GDM1 (cell line): ENCODE results near the gene TUB.

Source experiments
- DNase-seq: peaks from one replicate; lab custom pipeline; 2025; lab: John Stamatoyannopoulos, UW

Gene TUB

DNA sequence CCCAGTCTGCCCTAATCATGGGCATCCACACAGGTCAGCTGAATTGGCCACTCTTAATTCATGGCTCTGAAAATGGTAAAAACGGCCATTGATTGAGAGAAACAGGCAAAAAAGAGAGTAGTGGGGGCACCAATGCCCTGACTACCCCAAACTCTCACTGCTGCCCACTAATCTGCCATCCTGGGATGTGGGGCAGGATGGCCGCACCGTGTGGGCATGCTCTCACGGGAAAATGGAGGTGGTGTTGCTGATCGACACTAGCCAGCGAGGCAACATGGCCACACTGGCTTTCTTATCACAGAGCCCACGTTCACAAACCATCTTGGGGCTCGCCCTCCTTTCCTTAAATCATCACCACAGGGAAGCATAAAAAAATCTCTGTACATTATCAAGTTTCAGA lies 11.2 kb upstream of the TUB start:
- DNase-seq: no peak

DNA sequence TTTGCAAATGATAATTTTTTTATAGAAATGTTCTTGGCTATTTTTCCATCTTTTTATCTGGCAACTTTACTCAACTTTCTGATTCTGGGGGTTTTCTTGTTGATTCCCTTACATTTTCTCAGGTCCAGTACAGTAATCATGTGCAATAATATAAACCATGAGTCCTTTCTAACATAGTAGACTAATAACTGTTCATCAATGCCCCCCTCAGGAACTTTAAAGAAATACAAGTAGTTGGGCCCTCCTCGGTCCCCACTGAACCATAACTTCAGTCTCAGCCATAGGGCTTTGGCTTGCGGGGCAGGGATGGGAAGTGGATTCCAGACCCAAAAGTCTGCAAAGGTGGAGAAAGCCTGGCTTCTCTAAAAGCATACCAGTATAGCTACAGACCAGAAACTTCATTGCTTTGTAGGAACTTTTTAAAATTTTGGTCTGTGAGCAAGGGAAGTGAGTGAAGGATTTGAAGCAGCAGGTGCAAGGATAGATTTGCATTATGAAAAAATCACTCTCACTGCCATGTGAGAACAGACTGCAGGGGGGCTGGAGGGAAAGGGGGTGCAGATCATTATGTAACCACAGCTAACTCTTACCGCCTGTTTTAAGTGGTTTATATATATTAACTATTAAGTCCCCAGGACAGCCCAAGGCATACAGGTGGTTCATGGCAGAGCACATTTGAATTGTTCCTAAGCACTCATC lies 10.4 kb upstream of the TUB start:
- no peak for DNase-seq

DNA sequence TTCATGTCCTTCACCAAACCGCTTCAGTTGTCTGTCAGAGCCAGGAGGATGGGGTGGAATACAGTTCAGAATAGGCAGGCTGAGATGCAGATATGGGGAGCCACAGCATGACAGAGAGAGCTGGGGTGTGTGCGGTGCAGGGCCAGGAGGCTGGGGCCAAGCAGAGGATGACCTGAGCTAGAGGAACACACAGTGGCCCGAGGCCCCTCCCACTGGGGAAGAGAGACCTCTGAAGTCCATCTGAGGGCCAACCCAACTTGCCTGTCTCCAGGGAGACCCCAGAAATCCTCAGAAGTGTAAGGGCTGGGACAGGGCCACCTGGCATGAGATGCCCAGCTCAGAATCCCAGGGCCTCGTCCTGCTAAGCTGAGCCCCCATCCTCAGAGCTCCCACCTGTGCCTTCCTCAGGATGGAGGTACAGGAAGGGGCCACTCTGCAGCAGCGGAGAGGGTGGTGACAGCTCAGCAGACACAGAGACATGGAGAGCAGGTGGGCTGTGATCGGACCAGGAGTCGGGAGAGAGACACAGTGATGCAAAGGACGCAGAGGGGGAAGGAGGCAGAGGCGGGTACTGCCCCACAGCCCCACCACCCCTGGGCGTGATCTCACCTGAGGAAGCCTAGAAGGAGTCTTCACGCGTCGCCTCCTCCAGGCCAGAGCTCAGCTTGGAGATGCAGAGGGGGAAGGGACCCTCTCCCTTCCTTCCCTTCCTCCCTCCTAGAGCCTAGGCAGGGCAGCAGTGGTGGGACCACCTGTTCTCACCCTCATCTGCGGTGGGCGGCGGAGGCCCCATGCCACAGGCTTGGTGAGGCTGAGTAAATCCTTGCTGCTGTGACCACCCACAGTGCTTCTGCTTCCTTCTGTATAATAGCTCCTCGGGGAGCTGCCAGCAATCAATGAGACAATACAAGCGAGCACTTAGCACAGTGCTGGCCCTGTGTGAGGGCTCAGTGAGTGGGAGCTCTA lies 9.1 kb upstream of the TUB start:
- DNase-seq: no peak

DNA sequence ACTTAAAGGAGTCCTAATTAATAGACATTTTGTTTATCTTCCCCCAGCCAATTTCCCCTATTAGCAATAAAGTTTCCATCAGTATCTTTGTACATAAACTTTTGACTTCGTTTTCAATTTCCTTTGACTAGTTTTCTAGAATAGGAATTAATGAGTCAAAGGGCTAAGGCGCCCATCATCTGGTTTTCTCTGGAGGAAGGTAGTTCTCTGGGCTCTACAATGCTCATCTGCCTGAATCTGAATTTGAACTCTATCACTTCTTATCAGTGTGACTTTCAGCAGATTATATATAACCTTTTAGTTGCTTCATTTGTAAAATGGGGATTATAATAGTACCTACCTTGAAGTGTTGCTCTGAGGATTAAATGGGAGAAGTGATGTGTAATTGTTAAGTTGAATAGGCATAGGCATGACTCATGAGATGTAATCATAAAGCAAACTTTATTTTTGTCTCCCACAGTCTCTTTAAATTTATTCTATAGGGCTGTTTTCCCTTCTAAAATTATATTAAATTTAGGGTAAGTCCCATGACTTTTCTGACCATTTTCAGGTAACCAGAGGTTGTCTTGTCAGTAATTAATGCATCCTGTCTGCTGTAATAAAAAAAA lies 5.8 kb upstream of the TUB start:
- DNase-seq: no peak

DNA sequence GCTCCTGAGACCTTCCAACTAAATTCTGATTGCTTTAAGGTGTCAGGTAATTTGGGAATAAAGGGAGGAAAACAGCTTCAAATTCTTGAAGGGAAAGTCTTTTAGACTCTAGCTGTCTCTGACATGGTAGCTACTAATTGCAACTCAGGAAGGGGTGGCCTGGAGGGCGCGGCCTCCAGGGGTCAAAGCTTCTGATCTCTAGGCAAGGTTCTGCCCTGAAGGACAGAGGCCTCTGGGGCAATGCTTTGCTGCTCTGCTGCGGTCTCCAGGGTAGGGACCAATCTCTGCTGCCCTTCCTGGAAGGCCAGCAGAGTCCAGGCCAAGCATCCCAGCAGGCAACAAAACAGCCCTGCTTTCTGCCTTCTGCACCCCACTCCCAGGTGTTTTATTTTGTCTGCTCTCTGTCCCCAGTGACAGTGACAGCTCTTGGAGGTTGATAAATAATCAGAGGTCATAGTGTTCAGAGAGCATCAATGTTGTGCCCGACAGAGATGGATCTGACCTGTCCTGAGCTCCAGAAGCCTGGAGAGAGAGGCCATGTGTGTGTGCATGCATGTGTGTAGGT lies 1.8 kb upstream of the TUB start:
- DNase-seq: no peak

DNA sequence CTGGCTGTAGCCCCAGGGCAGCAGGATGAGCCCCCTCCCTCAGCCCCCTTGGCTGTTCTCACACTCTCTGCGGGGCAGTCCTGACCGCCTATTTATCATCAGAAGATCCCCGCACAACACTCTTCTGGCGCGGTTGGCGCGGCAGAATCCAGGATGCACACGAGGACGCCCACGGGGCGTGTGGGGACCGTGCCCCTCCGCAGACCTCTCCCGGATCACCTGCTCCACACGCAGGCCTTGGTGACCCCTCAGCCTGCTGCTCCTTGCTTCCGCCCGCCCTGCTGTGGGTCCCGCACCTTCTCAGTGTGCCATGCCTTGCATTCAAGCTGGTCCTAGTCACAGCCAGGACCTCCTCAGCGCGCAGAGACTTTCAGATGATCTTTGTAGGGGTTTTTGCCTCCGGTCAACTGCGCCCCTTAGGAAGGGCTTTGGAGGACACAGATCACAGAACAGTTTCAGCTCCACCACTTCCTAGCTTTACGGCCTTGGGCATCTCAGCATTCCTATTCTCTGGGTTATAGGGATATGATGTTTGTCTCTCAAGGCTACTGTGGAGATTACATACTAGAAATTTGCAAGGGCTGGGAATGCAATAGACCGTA lies 841 bp upstream of the TUB start:
- DNase-seq: no peak

DNA sequence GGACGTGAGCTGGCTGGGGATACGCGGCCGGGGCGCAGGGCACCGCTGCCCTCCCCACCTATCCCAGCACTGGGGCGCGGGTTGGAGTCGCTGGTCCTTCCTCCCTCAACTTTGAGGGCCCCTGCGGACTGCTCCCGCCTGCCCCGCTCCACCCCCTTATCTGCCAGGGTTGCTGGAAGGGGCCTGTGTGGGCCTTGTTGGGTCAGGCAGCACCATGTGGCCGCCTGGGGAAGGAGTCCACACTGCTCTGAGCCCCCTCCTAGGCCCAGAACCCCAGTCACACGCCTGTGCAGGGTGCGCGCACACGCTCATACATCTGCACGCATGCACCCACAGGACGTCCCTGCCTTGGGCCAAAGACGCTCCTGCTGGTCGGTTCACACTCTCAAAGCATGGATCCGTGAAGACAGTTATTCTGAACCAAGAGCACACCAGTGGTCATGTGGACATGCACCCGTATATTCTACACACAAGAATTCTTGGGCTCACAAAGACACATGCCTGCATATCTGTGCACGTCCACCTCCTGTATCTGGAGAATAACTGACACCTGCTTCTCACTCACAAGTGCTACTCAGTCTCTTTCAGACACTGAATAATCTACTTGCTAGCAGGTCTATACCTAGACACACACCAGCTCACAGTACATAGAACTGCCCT lies 710 bp downstream of the TUB start:
- DNase-seq: no peak

DNA sequence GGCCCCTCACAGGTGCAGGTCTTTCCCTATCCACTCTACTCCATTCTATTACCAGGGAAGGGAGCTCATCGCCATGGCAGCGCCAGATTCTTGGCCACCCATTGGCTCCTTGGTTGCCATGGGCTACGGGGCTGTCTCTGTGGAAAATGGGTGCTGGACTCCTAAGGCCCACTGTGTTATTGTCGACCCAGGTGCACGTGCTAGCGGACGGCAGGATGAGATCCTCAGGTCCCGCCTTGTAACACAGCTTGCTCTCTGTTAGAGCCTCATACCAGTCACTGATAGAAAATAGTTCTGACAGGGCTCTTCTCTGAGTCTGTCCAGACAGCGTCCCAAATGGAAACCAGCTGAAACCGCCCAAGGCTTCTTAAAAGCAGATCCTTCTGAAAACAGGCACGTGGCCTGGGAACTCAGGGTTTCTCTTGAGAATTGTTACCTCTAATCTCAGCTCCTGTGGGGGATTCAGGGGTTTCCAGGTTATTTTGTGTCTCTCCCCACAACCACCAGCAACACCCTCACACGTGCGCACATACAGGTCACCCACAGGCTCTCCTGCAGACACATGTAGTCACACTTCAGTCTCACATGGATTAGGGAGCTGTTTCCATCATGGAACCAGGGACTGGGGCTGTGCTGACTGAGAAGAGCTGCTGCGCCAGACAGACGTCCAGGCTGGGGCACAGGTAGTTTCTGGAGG lies 1.5 kb downstream of the TUB start:
- no peak for DNase-seq

DNA sequence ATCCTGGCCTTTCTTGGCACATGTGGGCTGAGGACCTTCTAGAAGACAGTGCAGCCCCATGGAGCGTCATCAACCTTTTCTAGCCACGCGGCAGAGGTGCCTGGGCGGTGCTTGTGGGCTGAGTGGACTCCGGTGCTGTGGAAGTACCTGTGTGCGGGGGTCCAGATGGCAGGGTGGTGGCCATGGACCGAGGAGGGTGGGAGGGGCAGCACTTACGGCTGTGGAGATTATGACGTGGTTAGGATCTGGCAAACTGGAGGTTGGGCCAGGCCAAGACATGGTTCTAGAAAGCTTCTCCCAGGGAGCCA lies 2.0 kb downstream of the TUB start:
- no peak for DNase-seq

DNA sequence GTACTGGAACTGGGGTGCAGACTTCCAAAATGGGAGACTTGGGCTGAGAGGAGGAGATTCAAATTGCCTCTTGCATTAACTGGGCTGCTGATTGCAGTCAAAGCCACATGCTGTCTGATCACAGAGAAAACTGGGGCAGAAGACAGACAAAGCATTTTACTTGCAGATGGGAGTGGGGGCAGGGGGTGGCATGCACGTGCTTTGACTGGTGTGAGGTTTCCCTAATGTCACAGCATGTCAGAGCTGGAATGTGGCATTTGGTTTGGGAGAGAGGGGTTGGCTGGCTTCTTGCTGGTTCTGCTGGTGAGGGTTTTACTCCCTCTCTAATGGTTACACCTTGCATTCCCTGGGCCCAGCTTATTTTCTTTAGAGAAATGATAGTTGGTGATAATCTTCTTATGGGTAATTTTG lies 2.9 kb downstream of the TUB start:
- no peak for DNase-seq

DNA sequence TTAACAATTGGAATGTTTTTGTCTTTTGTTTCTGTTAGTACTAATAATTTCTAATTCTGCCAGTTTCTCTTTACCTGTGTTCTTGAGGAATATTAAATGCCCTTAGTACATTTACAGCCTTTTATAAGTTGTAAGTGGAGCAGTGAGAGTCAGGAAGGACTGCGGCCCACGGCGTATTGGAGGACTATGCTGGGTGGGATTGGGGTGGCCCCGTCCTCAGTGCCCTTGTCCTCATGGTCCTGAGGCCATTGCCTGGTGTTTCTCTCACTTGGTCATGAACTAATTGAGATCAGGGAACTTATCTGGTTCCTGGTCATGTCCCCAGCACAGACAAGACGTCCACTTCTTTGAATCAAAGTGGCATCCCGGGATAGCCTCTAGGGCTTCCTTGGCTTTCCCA lies 3.3 kb downstream of the TUB start:
- DNase-seq: no peak

DNA sequence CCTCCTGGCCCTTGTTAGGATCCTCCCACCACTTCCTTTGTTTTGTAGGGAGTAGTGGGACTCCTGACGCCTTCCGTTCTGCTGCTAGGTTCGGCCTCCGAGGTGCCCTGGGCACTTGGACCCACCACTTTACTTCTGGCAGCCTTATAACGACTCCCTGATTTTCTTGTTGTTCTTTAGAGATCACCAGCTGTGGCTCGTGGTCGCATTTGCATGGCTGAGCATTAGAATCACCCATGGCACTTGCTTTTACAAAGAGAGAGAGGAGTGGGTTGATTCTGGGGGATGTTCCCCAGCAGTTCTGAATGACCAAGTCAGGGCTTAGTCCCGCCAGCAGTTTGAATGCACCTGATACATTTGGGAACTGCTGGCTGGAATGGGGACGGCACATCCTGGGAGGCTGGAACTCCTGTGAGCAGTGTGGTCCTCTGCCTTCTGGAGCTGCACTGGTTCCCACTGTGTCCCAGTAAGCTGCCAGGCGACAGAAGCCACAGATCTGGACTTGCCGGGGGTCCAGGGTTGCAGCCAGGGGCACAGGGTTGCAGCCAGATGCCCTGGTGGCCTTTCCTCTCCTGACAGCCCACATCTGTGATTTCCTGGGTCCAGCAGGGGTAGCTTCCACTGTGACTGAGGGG lies 4.1 kb downstream of the TUB start:
- DNase-seq: no peak

DNA sequence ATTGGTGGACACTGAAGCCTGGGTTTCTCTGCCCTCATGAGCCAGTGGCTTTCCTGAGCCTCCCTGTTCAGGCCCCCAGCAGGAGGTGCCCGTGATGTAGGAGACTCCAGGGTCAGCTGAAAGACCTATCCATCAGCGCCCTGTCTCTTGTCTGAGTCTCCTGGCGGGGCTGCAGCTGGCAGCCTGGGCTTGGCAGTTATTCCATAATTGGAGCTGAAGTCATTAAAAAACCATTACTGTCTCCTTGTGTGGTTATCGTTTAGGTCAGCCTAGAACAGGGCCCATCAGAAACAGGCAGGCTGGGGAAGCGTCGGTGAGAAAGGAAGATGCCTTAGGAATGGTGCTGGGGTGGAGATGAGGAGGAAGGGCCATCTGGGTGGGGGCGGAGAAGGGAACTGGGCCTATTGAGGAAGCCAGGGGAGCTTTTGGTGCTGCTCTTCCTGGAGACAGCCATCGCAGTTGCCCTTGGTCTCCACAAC lies 5.0 kb downstream of the TUB start:
- DNase-seq: no peak

DNA sequence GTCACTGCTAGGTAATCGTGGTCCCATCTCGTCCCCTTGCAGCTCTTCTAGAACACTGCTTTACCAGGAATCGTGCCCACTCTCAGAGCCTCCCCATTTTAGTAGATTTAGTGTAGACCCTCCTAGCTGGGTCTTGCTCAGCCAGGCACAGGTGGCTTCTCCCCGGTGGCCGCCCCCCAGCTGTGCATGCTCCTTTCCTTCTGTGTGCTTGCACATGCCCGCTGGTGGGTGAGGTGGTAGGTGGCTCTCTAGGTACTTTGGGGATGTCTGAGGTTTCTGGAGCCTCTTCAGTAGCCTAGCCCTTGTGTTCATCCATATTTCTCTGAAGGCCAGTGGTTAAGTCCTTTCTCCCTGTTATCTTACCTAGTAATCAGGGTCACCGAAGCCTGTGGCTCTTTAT lies 5.6 kb downstream of the TUB start:
- no peak for DNase-seq

DNA sequence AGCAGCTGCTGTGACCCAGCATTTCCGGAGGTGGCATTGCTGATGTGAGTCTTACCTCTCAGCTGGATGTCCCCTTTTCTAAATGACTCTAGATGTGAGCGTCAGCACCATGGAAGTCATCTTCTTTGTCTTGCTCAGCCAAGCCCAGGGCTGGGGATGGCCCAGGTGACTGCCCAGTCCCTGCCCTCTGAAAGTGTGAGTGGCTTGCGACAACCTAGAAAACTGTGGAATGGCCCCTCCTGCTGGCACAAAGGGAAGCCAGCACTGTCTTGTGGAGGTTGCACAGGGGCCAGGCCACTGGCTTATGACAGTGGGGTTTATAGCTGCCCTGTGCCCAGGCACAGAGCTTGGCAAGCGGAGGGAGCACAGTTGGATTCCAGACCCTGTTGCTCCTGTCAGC lies 6.2 kb downstream of the TUB start:
- no peak for DNase-seq

DNA sequence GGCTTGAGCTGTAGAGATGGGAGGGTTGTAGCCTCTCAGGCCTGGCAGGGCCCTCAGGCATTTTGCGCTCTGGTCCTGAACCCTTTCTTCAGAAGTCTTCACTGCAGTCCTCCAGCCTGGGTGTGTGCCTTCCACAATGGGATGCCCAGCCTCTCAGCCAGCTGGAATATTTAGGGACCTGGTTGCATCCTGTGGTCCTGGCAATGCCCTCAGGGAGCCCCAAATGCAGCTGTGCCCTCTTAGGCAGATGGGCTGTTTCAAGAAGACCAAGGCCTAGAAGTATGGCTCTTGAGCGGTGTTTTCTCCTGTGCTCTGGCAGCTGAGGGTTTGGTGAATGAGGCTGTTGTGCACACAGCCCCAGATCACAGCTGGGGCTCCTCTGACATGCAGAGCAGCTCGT lies 6.7 kb downstream of the TUB start:
- no peak for DNase-seq

DNA sequence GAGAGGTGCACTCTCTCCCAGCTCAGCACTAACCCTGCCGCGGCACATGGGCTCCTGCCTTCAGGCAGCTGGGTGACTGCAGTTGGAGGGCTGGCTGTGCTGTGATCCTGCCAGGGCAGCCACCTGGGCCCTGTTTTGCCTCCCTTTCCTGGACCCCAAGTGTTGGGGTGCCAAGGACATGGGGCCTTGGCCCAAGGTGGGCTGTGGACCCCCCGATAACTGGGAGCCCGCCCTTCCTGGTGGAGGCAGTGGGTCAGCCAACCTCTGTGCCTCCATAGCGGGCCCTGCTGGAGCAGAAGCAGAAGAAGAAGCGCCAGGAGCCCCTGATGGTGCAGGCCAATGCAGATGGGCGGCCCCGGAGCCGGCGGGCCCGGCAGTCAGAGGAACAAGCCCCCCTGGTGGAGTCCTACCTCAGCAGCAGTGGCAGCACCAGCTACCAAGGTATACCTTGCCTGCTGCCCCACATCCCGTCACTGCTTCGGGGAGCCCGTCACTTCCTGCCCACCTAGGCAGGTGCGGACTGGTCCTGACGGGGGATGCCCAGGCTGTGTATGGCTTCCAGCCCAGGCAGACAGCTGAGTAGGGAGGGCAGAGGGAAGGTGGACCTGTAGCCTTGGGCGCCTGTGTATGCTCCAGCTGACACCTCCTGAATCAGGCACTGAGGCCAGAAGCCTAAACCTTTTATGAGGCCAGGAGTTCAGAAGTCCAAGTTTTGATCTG lies 8.9 kb downstream of the TUB start:
- DNase-seq: no peak

DNA sequence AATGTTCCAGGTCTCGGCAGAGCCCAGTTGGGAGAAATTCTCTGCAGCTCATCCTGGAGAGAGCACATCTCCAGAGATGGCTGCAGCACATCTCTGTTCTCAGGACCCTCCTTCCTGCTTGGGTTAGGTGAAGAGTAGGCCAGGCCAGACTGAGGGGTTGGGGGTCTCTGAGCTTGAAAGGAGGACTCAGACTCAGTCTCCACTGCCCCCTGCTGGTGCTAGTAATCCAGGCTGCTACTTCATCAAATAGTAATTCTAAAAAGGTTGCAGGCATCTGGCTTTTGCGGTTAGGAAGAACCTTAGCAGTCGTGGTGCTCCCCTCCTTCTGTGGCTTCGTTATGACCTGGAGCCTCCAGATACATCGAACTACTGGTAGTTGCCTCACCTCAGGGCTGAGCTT lies 9.7 kb downstream of the TUB start:
- no peak for DNase-seq

DNA sequence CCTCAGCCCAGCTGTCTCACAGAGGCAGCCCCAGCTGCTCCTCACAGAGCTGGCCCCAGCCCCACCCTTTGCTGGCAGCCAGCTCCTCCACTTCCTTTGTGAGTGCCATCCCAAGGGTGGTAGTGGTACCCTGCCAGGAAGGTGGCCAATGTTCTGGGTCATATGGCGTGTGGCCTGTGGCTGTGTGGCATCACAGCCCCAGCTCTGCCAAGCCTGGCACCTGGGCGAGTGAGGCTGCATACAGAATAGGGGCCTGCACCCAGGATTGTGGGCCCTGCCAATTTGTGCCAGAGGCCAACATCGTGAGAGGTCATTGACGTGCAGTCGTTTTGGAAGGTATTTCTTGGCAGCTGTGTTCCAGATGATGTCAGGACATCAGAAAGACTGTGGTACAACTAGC lies 10.7 kb downstream of the TUB start:
- DNase-seq: no peak
